Ovary (tissue), 9 donors: ENCODE measurements around the gene PITPNC1. TPM values are rescaled to one million over a fixed set of nuclear protein-coding genes. Genes with fewer than 3 reads are reported as not detected.
A peak's percentile ranks its signal among the peaks of the same experiment; 100 is the strongest.

Source experiments
- DNase-seq, 5 donors: peaks; one replicate each; pipeline ENCODE4 v3.0.0-alpha.2; 2019 to 2020
- H3K27ac ChIP-seq, 2 donors: fragments of 200-600 bp; one replicate each; pipeline versions ENCODE4 v1.5.1 to v1.8.0; 2019 to 2022
- H3K27me3 ChIP-seq: fragments of 200-600 bp; one replicate; pipeline ENCODE4 v1.8.0; 2022
- H3K36me3 ChIP-seq: fragments of 200-600 bp; sonication (generic); one replicate; pipeline ENCODE4 v1.5.1; 2019
- H3K4me1 ChIP-seq: one replicate; pipeline ENCODE4 v1.8.1; 2013; ENCODE audit warnings: mild to moderate bottlenecking, moderate library complexity; ENCODE audit not compliant: insufficient read depth
- H3K4me3 ChIP-seq: fragments of 200-600 bp; sonication (generic); one replicate; pipeline ENCODE4 v1.5.1; 2017
- H3K9me3 ChIP-seq, 2 donors: fragments of 200-600 bp in 1 of 2; sonication (generic) in 1 of 2; one replicate each; pipeline versions ENCODE4 v1.5.1 to v1.8.1; 2013 to 2019; ENCODE audit warnings: mild to moderate bottlenecking in 1 of 2, moderate library complexity in 1 of 2
- EP300 ChIP-seq: sonication (generic); formaldehyde crosslinking; IDR thresholded peaks from one replicate; pipeline ENCODE4 v1.6.1; 2017; ENCODE audit warnings: antibody characterized with exemption
- POLR2A ChIP-seq: fragments of 450-650 bp; IDR thresholded peaks from one replicate; pipeline ENCODE4 v1.6.1; 2017; ENCODE audit warnings: antibody characterized with exemption, mild to moderate bottlenecking, moderate library complexity
- WGBS, 3 donors: extraction: QIAGEN DNeasy Blood & Tissue Kit in 1 of 3; methylation state at CpG; one replicate each; pipeline versions ENCODE4 v1.1.5 to v1.1.7; 2013 to 2017; 5-methylcytosine and 5-hydroxymethylcytosine counted together
- intact Hi-C, 4 donors: fragments of 100-400 bp; cut with DNase I; formaldehyde crosslinking; loops; one replicate each; pipeline versions ENCODE4 v1.11.0 to v1.15.1; 2022 to 2023
- microRNA counts: library from miRNA; unstranded; fragments of <30 nt; microRNA quantifications from one replicate; lab custom pipeline; 2016
- microRNA-seq, 3 donors: library from miRNA; unstranded; fragments of <30 nt; microRNA quantifications; one replicate each; pipeline versions ENCODE4 to v1.2.0, GENCODE V29; 2019 to 2020
- polyA plus RNA-seq, 2 donors: library from polyadenylated mRNA; stranded (reverse); fragments of 200-250 nt in 1 of 2; fragments of 350-450 nt in 1 of 2; fragmentation: Illumina TruSeq in 1 of 2; extraction: RNeasy Lipid Tissue Mini Kit (QIAGEN cat#74804) in 1 of 2; gene quantifications; one replicate each; pipeline ENCODE4 v1.2.3, GENCODE V29; 2013 to 2014
- small RNA-seq: library from RNA; depleted of rRNA; stranded (forward); fragments of <200 nt; gene quantifications from one replicate; pipeline ENCODE3, GENCODE V24; 2016
- total RNA-seq, 7 donors: library from RNA; depleted of rRNA in 2 of 7; stranded (reverse); fragments of >200 nt in 2 of 7; fragmentation: NEBNext Ultra II Directional in 3 of 7; extraction: Animal tissue kit (Norgen Biotek cat#: 25700) in 3 of 7; gene quantifications; one replicate each; pipeline versions ENCODE4 v1.1.0 to v1.2.4, GENCODE V29; 2016 to 2023
- TF ChIP-seq, protein P1 (sequence below), 3 donors: fragments of 450-650 bp in 2 of 3; fragments of 200-600 bp in 1 of 3; IDR thresholded peaks; one replicate each; pipeline versions ENCODE4 v1.5.1 to v1.8.0; 2016 to 2022; ENCODE audit warnings: antibody characterized with exemption in 3 of 3, mild to moderate bottlenecking in 1 of 3
- donor health status: DM: no; HTN: no; CAD: no; lungs with moderate emphysema.
- donor health status: DM: no; HTN: no; CAD: no.
- donor health status: Bipolar disorder and iron deficiency.
- donor health status: DM: yes; HTN: yes; CAD: no.
- donor health status: DM: no; HTN: no; CAD: no.
- donor health status: DM: yes; HTN: yes; CAD: no.

Gene PITPNC1
- total and polyA plus RNA-seq, 9 donors: 14.9 to 40.9 (median 23.8) TPM

DNA sequence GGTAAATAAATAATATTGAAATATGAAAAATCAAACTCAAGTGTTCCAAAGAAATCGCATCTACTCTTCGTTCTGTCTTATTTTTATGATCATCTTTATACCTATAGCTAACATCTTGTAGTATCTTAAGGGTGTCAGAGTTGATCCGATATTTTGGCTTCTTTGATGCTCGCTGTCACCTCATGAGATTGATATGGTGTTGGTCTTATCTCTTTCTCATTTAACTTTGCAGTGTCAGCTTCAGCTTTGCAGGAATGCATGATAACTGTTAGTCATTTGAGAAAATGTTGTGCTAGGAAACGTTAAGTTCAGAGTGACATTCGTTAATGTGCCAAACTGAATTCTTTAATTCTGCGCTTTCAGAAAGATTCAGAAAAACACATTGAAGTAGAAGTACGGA, 360.1 kb downstream of the PITPNC1 start:
- DNase-seq: no peak
- Histone ChIP-seq H3K27me3 (no peaks in the 10 kb centered on the region), H3K4me1 (no peaks in the 10 kb centered on the region), H3K4me3 (no peak overlapping the region), H3K27ac (no peak overlapping the region), H3K9me3 (no peaks in the 10 kb centered on the region), H3K36me3 (no peaks in the 10 kb centered on the region)
- no peak for TF ChIP-seq POLR2A
- TF ChIP-seq, protein P1, sequence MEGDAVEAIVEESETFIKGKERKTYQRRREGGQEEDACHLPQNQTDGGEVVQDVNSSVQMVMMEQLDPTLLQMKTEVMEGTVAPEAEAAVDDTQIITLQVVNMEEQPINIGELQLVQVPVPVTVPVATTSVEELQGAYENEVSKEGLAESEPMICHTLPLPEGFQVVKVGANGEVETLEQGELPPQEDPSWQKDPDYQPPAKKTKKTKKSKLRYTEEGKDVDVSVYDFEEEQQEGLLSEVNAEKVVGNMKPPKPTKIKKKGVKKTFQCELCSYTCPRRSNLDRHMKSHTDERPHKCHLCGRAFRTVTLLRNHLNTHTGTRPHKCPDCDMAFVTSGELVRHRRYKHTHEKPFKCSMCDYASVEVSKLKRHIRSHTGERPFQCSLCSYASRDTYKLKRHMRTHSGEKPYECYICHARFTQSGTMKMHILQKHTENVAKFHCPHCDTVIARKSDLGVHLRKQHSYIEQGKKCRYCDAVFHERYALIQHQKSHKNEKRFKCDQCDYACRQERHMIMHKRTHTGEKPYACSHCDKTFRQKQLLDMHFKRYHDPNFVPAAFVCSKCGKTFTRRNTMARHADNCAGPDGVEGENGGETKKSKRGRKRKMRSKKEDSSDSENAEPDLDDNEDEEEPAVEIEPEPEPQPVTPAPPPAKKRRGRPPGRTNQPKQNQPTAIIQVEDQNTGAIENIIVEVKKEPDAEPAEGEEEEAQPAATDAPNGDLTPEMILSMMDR (IDR thresholded peaks at IDR 0.05): no peak
- no peak for TF ChIP-seq EP300
- intact Hi-C loops: no loop called here
- WGBS, 3 donors: 88 to 90% (median 88%) methylated on average over 8 of the region's 8 CpGs

DNA sequence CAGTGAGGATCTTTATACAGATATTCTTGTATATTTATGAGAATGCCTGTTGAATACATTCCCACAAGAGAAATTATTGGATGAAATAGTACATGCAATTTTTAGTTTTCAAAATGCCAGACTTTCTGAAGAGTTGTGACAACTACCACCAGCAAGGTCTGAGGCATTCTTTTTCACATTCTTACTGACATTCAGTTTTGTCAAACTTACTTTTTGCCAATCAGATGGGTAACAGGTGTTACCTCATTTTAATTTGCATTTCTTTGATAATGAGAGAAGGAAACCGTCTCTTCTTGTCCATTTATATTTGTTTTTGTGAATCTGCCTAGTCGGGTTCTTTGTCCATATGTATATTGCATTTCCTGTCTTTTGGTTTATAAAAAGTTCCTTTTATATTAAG, 364.9 kb downstream of the PITPNC1 start:
- TF ChIP-seq, protein P1 (IDR thresholded peaks at IDR 0.05): no peak
- TF ChIP-seq POLR2A: no peak
- 78 to 86% (median 81%) methylated on average over 2 of the region's 2 CpGs for WGBS, 3 donors
- no peak overlapping the region for H3K4me3 ChIP-seq

More for the DNA sequence above, 364.9 kb downstream of the PITPNC1 start:
- Histone ChIP-seq H3K36me3 (no peaks in the 10 kb centered on the region), H3K9me3 (no peaks in the 10 kb centered on the region), H3K27me3 (no peaks in the 10 kb centered on the region), H3K4me1 (no peaks in the 10 kb centered on the region), H3K27ac (no peak overlapping the region)
- DNase-seq: no peak
- intact Hi-C loops: no loop called here

MicroRNA genes within 50 kb of the gene (microRNA counts, 767-probe panel; counts per million panel counts)
- 4,548 counts per million, percentile 92 among the panel's probes with 10 or more counts for microRNA hsa-miR-548aa (lab: Ali Mortazavi, UCI)
- 530 counts per million, percentile 78 among the panel's probes with 10 or more counts for microRNA hsa-miR-548d-3p (lab: Ali Mortazavi, UCI)
- microRNA hsa-miR-548d-5p (lab: Ali Mortazavi, UCI): 530 counts per million, percentile 78 among the panel's probes with 10 or more counts

Small RNAs within 50 kb of the gene (microRNA-seq; reads per million reads assigned to microRNA genes)
- gene MIR548AA2 (0 reads per million in 3 donors), gene MIR548D2 (0 reads per million in 3 donors)

Small RNAs within 50 kb of the gene (small RNA-seq; reads per million reads assigned to genes)
- not detected for gene MIR548AA2
- not detected for gene MIR548D2
- not detected for gene RF00019
- gene RN7SL756P: not detected
- gene SNORA38B: 1.2 reads per million, percentile 63 among the genes with 10 or more reads in this experiment

Other genes starting within 250 kb of the PITPNC1 start
- 10 to 100 TPM; 45.3 to 72.8 (median 58.3) TPM for gene HELZ, start 132.1 kb upstream of the PITPNC1 start, total RNA-seq
- 10 to 100 TPM in 1 of 2 donors, 1 to 10 TPM in 1; 8.4 to 20.1 TPM for gene HELZ, start 132.1 kb upstream of the PITPNC1 start, polyA plus RNA-seq
- gene PSMD12, start 10.7 kb upstream of the PITPNC1 start, total RNA-seq: 10 to 100 TPM; 13.5 to 41.1 (median 36.8) TPM
- gene PSMD12, start 10.7 kb upstream of the PITPNC1 start, polyA plus RNA-seq: 10 to 100 TPM; 12.4 to 41.7 TPM